ENCODE results near the gene MSL3.

DNA sequence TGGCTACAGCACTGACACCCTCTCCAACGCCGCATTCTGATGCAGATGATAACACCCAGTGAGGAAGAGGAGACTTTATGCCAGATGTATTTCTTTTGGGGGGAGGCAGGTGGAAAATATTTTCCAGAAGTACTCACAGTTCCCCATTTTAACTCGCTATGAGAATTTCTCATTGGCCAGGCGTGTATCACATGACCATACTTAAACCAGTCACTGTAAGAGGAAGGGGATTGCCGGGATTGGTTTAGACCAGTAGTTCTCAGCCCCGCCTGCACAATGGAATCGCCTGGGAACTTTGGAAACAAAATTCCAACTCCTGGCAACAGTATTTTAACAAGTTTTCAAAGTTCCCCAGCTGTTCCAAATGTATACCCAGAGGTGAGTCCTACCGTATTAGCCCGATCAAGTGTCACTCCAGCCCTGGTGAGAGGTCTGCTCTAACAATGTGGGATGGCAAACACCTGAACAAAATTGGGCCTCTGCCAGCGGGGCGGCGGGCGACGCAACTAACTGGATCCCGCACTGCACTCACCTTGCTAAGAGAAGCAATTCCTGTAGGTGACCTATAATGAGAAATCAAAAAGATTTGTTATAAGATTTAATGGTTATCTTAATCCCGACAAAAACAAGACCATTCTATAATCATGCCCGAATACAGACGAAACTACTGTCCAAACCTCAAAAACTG is 2.9 kb upstream of the MSL3 start:
- TF ChIP-seq, protein P1, sequence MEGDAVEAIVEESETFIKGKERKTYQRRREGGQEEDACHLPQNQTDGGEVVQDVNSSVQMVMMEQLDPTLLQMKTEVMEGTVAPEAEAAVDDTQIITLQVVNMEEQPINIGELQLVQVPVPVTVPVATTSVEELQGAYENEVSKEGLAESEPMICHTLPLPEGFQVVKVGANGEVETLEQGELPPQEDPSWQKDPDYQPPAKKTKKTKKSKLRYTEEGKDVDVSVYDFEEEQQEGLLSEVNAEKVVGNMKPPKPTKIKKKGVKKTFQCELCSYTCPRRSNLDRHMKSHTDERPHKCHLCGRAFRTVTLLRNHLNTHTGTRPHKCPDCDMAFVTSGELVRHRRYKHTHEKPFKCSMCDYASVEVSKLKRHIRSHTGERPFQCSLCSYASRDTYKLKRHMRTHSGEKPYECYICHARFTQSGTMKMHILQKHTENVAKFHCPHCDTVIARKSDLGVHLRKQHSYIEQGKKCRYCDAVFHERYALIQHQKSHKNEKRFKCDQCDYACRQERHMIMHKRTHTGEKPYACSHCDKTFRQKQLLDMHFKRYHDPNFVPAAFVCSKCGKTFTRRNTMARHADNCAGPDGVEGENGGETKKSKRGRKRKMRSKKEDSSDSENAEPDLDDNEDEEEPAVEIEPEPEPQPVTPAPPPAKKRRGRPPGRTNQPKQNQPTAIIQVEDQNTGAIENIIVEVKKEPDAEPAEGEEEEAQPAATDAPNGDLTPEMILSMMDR (IDR thresholded peaks at IDR 0.05 in 4 of 5, conservative IDR thresholded peaks at IDR 0.05 in 1 of 5), result no peak
- TF ChIP-seq POLR2A (IDR thresholded peaks at IDR 0.05), result no peak

Measured in gastrocnemius medialis (tissue), 4 donors.